ENCODE data around the gene SRC. TPM values are rescaled to one million over a fixed set of nuclear protein-coding genes. Genes with fewer than 3 reads are reported as not detected.
A peak's percentile ranks its signal among the peaks of the same experiment; 100 is the strongest.

SRC gene
- total RNA-seq, 1 experiment from 2014 or later = 55.6 TPM

GRCh38 chr20:37383229-37383989, 37.5 kb downstream of the SRC start:
- Histone ChIP-seq H2AFZ (ENCODE audit: low read length) (no peak overlapping the region), H3K4me1 (ENCODE audit: insufficient read depth, low read length) (peaks cover 42% of the 10 kb centered on the region), H3K27me3 (ENCODE audit: low read length) (no peaks in the 10 kb centered on the region), H3K4me3 (ENCODE audit: low read length) (no peak overlapping the region), H4K20me1 (ENCODE audit: low read length) (no peaks in the 10 kb centered on the region), H3K79me2 (ENCODE audit: low read length) (peaks cover 35% of the 10 kb centered on the region), H3K4me2 (ENCODE audit: low read length) (peak overlapping the region; percentile 11; the same call in 1 of the 2 replicates), H3F3A (ENCODE audit: low read length, unreplicated experiment) (no peaks in the 10 kb centered on the region), H3K9me2 (replicated peaks; ENCODE audit: low read length) (no peaks in the 10 kb centered on the region), H3K36me3 (ENCODE audit: low read depth, low read length) (peaks cover 22% of the 10 kb centered on the region), H3K9ac (ENCODE audit: low read length) (peak overlapping the region; percentile 30; the same call in 1 of the 2 replicates), H3K9me3 (ENCODE audit: low read length) (no peaks in the 10 kb centered on the region), H3K27ac (ENCODE audit: low read length) (peak overlapping the region; percentile 67)
- ATAC-seq (peak; percentile 65), DNase-seq (peak; percentile 90)
- ChIA-PET POLR2A (ENCODE audit: unreplicated experiment) (interaction anchor here (0.5 kb wide), 1 partner anchor 38 kb away, joined by 3 read pairs; the partner anchor contains the start of gene SRC), CTCF (interaction anchor here (0.9 kb wide), 1 partner anchor 113 kb away, joined by 4 read pairs; no protein-coding TSS in a partner anchor)
- TF ChIP-seq EZH2 (IDR thresholded peaks at IDR 0.05; ENCODE audit: low read length, unreplicated experiment) (no peak), CTCF (conservative IDR thresholded peaks at IDR 0.05; ENCODE audit: low read depth, low read length) (no peak), EZH2phosphoT487 (IDR thresholded peaks at IDR 0.05; ENCODE audit: borderline replicate concordance, low read length) (no peak)
- intact Hi-C loops (cut with micrococcal nuclease) = loop anchor here (1.0 to 5.0 kb wide), 3 partner anchors 36 to 114 kb away; partner anchors contain the start of gene SRC
- BruUV-seq (replicated peaks) = no TSS peak

- H3K4me1 ChIP-seq (ENCODE audit: insufficient read depth, low read length) = peaks cover 28% of the 10 kb centered on the region
- no peaks in the 10 kb centered on the region for H3K27me3 ChIP-seq (ENCODE audit: low read length)
- no peak overlapping the region for H3K27ac ChIP-seq (ENCODE audit: low read length)
- ChIA-PET POLR2A (ENCODE audit: unreplicated experiment) (no interaction called here), CTCF (interaction anchor here (0.5 kb wide), 1 partner anchor 39 kb away, joined by 8 read pairs; no protein-coding TSS in a partner anchor)
- peaks cover 33% of the 10 kb centered on the region for H3K79me2 ChIP-seq (ENCODE audit: low read length)
- intact Hi-C loops (cut with micrococcal nuclease) = loop anchor here (2.0 to 5.0 kb wide), 3 partner anchors 37 to 150 kb away; partner anchors contain the start of gene SRC
- DNase-seq (peak; percentile 62), ATAC-seq (peak; percentile 14; the same call in 1 of the 2 replicates)
- H3F3A ChIP-seq (ENCODE audit: low read length, unreplicated experiment) = no peaks in the 10 kb centered on the region
- no peak overlapping the region for H3K9ac ChIP-seq (ENCODE audit: low read length)
- no peaks in the 10 kb centered on the region for H3K9me2 ChIP-seq (replicated peaks; ENCODE audit: low read length)
- TF ChIP-seq CTCF (conservative IDR thresholded peaks at IDR 0.05; ENCODE audit: low read depth, low read length) (peak; percentile 82), EZH2phosphoT487 (IDR thresholded peaks at IDR 0.05; ENCODE audit: borderline replicate concordance, low read length) (no peak), EZH2 (IDR thresholded peaks at IDR 0.05; ENCODE audit: low read length, unreplicated experiment) (no peak)
- peaks cover 26% of the 10 kb centered on the region for H3K36me3 ChIP-seq (ENCODE audit: low read depth, low read length)
- H2AFZ ChIP-seq (ENCODE audit: low read length) = no peak overlapping the region
- no peaks in the 10 kb centered on the region for H4K20me1 ChIP-seq (ENCODE audit: low read length)
- no peaks in the 10 kb centered on the region for H3K9me3 ChIP-seq (ENCODE audit: low read length)
- no peak overlapping the region for H3K4me2 ChIP-seq (ENCODE audit: low read length)
- no peak overlapping the region for H3K4me3 ChIP-seq (ENCODE audit: low read length)
- no TSS peak for BruUV-seq (replicated peaks)
Measured at GRCh38 chr20:37384683-37385174, 38.8 kb downstream of the SRC start.

Measured in PC-3 (cell line).